ENCODE results near the gene KCNQ5.

DNA sequence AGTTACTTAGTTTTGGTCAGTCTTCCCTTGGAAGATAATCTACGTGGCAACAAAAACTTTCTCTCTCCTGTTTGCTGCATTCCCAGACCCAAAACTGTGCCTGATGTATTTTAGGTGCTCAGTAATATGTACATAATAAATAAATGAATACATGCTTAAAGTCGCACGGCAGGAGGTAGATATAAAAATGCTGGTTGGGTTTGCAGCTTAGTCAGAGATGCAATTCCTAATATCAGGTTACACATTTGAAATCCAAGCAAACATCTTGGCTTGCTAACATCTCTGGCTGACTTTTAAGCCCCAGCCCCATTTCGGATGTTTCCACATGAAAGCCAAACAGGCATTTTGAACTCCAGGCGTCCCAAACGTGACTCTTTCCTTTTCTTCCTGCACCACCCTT lies 91.0 kb downstream of the KCNQ5 start:
- TF ChIP-seq, protein P1, sequence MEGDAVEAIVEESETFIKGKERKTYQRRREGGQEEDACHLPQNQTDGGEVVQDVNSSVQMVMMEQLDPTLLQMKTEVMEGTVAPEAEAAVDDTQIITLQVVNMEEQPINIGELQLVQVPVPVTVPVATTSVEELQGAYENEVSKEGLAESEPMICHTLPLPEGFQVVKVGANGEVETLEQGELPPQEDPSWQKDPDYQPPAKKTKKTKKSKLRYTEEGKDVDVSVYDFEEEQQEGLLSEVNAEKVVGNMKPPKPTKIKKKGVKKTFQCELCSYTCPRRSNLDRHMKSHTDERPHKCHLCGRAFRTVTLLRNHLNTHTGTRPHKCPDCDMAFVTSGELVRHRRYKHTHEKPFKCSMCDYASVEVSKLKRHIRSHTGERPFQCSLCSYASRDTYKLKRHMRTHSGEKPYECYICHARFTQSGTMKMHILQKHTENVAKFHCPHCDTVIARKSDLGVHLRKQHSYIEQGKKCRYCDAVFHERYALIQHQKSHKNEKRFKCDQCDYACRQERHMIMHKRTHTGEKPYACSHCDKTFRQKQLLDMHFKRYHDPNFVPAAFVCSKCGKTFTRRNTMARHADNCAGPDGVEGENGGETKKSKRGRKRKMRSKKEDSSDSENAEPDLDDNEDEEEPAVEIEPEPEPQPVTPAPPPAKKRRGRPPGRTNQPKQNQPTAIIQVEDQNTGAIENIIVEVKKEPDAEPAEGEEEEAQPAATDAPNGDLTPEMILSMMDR (IDR thresholded peaks at IDR 0.05; ENCODE audit: control extremely low read depth in 1 of 3, insufficient read depth in 1 of 3, low read depth in 1 of 3, low read length in 3 of 3) = no peak
- TF ChIP-seq BACH1 (IDR thresholded peaks at IDR 0.05; ENCODE audit: low read length) = no peak
- TF ChIP-seq POLR2AphosphoS5 (IDR thresholded peaks at IDR 0.05; ENCODE audit: low read depth, low read length) = no peak
- no peak for TF ChIP-seq CHD2 (IDR thresholded peaks at IDR 0.05; ENCODE audit: low read length)
- TF ChIP-seq EP300 (IDR thresholded peaks at IDR 0.05; ENCODE audit: borderline replicate concordance in 1 of 2, low read depth in 2 of 2, low read length in 2 of 2) = no peak
- TF ChIP-seq POLR2A (IDR thresholded peaks at IDR 0.05; ENCODE audit: control extremely low read depth in 1 of 2, low read depth in 2 of 2, low read length in 2 of 2) = no peak
- TF ChIP-seq SUZ12 (IDR thresholded peaks at IDR 0.05; ENCODE audit: low read length) = no peak
- TF ChIP-seq POU5F1 (IDR thresholded peaks at IDR 0.05; ENCODE audit: low read depth, low read length) = no peak
- no peak for TF ChIP-seq CEBPB (IDR thresholded peaks at IDR 0.05; ENCODE audit: low read depth, low read length)
- TF ChIP-seq SRF (IDR thresholded peaks at IDR 0.05; ENCODE audit: low read depth, low read length) = no peak
- no peak for TF ChIP-seq KDM1A (IDR thresholded peaks at IDR 0.05; ENCODE audit: borderline replicate concordance, low read length)
- TF ChIP-seq HDAC6 (IDR thresholded peaks at IDR 0.05; ENCODE audit: low read depth, low read length) = no peak
- no peak for TF ChIP-seq EZH2 (IDR thresholded peaks at IDR 0.05; ENCODE audit: low read depth, low read length, severe bottlenecking)
- TF ChIP-seq, protein P2, sequence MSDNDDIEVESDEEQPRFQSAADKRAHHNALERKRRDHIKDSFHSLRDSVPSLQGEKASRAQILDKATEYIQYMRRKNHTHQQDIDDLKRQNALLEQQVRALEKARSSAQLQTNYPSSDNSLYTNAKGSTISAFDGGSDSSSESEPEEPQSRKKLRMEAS (IDR thresholded peaks at IDR 0.05) = no peak

All from H1 (cell line).